ENCODE measurements around the gene LILRB4.
"Not testable (repeated sequence)": the region's sequence is repeated elsewhere in the genome, so short reads cannot be mapped to it uniquely, and the experiment has no call there.

GRCh38 chr19:54676210-54676834, 13.5 kb downstream of the LILRB4 start:
- peak; percentile 62 to 89 (median 83) for TF ChIP-seq CTCF (IDR thresholded peaks at IDR 0.05 in 8 of 11, conservative IDR thresholded peaks at IDR 0.05 in 3 of 11)
- TF ChIP-seq POLR2A (IDR thresholded peaks at IDR 0.05), result not testable (repeated sequence)

All from spleen (tissue), 7 donors.